ENCODE measurements around the gene TMEM229A. TPM values are rescaled to one million over a fixed set of nuclear protein-coding genes. Genes with fewer than 3 reads are reported as not detected.
"Not testable (repeated sequence)": the region's sequence is repeated elsewhere in the genome, so short reads cannot be mapped to it uniquely, and the experiment has no call there.

TMEM229A gene
- total RNA-seq, 1 donor = not detected

DNA sequence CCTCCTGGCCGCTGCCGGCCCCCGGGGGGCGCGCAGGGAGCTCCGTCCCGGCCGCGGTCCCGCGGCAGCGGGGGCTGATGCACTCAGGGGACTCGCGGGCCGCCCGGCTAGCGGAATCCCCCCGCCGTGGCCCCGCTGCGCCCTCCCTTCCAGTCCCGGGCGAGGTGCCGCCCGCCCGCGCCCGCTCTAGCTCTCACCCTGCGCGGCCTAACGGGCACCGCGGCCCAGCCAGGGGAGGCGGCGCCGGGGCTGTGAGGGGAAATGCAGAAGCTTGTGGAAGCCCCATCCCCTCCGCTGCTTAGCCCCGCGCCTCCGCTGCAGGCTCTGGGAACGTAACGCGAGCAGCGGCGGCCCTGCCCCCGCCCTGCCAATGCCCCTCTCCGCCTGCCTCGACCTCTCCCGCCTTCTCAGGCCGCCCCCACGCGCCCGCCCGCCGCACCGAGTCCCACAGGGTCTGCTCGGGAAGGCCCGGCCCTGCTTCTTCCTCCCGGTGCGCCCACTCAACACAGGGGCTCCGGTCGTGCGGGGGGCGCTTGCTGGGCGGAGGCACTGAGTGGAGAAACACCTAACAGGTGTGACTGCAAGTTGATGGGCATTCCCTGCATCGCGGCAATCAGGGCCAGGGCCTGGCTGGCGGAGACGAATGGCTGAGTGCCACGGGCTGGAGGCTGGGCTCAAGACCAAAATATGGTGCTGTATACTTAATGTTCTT lies 384 bp upstream of the TMEM229A start:
- DNase-seq (ENCODE audit: low read depth) = no peak
- TF ChIP-seq, protein P1, sequence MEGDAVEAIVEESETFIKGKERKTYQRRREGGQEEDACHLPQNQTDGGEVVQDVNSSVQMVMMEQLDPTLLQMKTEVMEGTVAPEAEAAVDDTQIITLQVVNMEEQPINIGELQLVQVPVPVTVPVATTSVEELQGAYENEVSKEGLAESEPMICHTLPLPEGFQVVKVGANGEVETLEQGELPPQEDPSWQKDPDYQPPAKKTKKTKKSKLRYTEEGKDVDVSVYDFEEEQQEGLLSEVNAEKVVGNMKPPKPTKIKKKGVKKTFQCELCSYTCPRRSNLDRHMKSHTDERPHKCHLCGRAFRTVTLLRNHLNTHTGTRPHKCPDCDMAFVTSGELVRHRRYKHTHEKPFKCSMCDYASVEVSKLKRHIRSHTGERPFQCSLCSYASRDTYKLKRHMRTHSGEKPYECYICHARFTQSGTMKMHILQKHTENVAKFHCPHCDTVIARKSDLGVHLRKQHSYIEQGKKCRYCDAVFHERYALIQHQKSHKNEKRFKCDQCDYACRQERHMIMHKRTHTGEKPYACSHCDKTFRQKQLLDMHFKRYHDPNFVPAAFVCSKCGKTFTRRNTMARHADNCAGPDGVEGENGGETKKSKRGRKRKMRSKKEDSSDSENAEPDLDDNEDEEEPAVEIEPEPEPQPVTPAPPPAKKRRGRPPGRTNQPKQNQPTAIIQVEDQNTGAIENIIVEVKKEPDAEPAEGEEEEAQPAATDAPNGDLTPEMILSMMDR (IDR thresholded peaks at IDR 0.05; ENCODE audit: insufficient read depth, low read depth, low read length) = no peak
- H3K4me3 ChIP-seq (ENCODE audit: low read depth, low read length) = no peak overlapping the region

DNA sequence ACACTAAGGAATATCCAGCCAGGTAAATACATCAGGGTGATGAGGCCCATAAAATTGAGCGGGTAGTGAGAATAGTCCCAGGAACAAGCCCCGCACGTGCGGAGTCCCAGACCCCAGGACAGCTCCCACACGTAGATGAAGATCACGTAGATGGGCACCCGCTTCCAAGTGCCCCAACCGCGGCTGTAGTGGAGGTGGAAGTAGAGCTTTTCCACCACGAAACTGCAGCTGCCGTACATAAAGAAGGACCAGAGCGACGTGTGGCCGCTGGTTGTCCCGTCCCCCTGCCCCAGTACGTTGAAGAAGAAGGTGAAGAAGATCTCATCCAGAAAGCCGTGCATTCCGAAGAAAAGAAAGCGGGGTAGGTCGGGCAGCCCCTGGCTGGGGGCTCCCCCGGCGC lies 948 bp downstream of the TMEM229A start:
- TF ChIP-seq, protein P1 (IDR thresholded peaks at IDR 0.05; ENCODE audit: insufficient read depth, low read depth, low read length) = no peak
- DNase-seq (ENCODE audit: low read depth) = no peak
- no peak overlapping the region for H3K4me3 ChIP-seq (ENCODE audit: low read depth, low read length)

DNA sequence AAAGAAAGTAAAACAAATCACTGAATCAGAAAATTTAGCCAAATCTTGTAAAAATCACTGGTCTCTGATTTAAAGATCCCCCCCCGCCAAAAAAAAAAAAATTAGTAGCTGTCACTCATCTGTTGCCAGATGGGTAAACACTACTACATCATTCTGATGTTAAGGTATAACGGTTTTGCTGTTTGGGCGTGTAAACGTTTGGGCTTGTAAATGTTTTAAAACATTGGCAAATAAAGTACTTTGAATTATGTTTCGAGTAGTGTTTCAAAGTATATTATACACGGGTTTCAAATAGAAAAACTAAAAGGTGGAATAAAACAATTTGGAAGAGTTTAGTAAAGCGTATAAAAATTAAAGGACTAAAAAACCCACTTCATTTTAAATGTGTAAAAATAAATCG lies 1.5 kb downstream of the TMEM229A start:
- no peak for DNase-seq (ENCODE audit: low read depth)
- TF ChIP-seq, protein P1 (IDR thresholded peaks at IDR 0.05; ENCODE audit: insufficient read depth, low read depth, low read length) = no peak
- no peak overlapping the region for H3K4me3 ChIP-seq (ENCODE audit: low read depth, low read length)

DNA sequence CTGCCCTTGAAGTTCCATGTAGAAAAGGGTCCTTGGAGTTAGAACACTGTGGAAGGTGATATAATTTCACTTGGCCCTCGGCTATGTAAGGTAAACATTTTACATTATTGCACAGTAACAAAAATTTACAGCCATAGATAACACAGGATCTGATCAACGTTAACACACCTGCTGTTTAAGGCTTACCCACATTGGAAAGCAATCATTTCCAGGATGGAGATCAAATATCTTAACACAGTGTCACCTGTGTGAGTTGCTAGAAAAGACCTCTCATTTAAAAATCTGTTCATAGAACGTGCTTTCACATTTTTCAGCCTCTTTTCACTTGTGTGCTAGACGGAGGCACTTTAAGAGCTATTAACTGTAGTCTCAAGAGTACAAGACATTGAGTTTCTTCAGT lies 1.9 kb downstream of the TMEM229A start:
- TF ChIP-seq, protein P1 (IDR thresholded peaks at IDR 0.05; ENCODE audit: insufficient read depth, low read depth, low read length) = no peak
- DNase-seq (ENCODE audit: low read depth) = no peak
- H3K4me3 ChIP-seq (ENCODE audit: low read depth, low read length) = no peak overlapping the region

DNA sequence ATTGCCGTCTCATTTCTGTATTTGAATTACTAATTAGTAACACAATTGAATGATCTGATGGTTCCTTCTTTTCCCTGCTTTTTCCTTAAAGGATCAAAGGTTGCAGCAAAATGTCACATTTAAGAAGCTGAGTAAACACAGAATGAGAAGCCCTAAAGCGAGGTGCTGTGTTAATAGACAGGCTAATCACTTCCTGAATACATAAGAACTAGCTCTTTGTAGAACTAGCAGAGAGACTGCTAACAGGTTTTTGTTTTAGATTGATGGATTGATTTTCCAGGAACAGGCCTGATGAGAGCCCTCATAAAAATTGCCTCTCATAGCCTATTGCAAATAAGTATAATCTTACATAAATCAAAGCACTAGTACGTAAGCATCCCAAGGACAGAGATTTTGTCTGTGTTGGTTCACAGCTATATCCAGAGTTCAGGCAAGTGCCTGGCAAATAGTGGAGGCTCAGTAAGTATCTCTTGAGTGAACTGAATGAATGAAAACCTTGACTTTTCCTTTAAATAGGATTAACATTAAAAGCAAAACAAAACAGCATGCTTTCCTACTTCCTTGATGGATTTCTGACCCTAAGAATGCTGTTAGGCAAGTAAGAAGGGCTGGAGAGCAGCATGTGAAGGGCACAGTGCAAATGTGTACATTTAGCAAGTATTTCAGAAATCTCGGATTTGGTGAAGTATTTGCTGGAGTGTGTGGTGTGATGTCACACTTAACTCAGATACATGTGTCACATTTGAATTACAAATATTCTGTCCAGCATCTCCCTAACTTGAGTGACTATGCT lies 3.3 kb downstream of the TMEM229A start:
- no peak overlapping the region for H3K4me3 ChIP-seq (ENCODE audit: low read depth, low read length)
- DNase-seq (ENCODE audit: low read depth) = no peak
- TF ChIP-seq, protein P1 (IDR thresholded peaks at IDR 0.05; ENCODE audit: insufficient read depth, low read depth, low read length) = no peak

GRCh38 chr7:124027236-124027635 lies 5.6 kb downstream of the TMEM229A start:
- TF ChIP-seq, protein P1 (IDR thresholded peaks at IDR 0.05; ENCODE audit: insufficient read depth, low read depth, low read length) = no peak
- no peak for DNase-seq (ENCODE audit: low read depth)

DNA sequence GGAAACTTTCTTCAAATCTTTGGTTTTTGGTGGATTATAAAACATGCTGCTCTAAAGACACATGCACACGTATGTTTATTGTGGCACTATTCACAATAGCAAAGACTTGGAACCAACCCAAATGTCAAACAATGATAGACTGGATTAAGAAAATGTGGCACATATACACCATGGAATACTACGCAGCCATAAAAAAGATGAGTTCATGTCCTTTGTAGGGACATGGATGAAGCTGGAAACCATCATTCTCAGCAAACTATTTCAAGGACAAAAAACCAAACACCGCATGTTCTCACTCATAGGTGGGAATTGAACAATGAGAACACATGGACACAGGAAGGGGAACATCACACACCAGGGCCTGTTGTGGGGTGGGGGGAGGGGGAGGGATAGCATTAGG lies 8.5 kb downstream of the TMEM229A start:
- not testable (repeated sequence) for DNase-seq (ENCODE audit: low read depth); H3K4me3 ChIP-seq (ENCODE audit: low read depth, low read length)

More at GRCh38 chr7:124027236-124027635, 5.6 kb downstream of the TMEM229A start:
- H3K4me3 ChIP-seq (ENCODE audit: low read depth, low read length) = no peak overlapping the region

Measured in fibroblast of villous mesenchyme (primary cell).